GM18520 (cell line): ENCODE data around the gene ZNF81.
A peak's percentile ranks its signal among the peaks of the same experiment; 100 is the strongest.
"Not testable (repeated sequence)": the region's sequence is repeated elsewhere in the genome, so short reads cannot be mapped to it uniquely, and the experiment has no call there.

Experiments used
- ATAC-seq: cut with Tn5 transposase; IDR thresholded peaks from one replicate; pipeline ENCODE4 v1.9.1; 2021; ENCODE audit not compliant: unreplicated experiment

Gene ZNF81

DNA sequence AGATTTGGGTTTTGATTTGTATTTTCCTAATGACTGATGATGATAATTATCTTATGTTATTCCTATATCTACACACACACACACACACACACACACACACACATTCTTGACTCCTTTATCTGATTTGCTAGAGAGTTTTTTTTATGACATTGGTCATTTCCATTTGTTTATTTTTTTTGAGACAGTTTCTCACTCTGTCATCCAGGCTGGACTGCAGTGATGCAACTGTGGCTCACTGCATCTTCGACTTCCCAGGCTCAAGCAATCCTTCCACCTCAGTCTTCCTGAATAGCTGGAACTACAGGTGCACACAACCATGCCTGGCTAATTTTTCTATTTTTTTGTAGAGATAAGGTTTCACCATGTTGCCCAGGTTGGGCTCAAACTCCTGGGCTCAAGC lies 6.7 kb downstream of the ZNF81 start:
- ATAC-seq: no peak

DNA sequence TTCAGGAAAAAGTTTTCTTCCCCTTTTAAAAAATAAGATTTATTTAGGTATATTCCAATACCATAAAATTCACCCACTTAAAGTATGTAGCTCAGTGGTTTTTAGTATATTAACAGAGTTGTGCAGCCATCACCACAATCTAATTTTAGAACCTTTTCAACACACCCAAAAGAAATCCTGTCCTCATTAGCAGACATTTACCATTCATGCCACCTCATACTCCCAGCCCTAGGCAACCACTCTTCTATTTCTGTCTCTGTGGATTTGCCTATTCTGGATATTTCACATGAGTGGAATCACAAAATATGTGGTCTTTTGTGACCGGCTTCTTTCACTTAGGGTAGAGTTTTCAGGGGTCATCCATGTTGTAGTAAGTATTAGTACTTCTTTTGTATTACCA lies 7.4 kb downstream of the ZNF81 start:
- no peak for ATAC-seq

- no peak for ATAC-seq
Measured at GRCh38 chrX:47846040-47846439, 9.3 kb downstream of the ZNF81 start.

DNA sequence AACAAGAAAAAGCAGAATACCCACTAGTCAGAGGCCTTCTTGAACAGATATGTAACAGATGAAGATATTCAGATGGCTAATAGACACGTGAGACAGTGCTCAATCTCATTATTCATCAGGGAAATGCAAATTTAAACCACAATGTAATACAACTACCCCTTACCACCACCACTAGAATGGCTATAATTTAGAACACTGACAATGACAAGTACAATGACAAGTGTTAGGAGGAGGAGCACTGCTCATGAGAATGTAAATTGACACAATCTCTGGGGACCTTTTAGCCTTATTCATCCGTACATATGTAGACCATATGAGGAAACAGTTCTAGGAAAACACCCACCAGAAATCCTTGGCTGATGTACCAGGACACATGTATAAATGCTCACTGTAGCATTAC lies 13.1 kb downstream of the ZNF81 start:
- no peak for ATAC-seq

DNA sequence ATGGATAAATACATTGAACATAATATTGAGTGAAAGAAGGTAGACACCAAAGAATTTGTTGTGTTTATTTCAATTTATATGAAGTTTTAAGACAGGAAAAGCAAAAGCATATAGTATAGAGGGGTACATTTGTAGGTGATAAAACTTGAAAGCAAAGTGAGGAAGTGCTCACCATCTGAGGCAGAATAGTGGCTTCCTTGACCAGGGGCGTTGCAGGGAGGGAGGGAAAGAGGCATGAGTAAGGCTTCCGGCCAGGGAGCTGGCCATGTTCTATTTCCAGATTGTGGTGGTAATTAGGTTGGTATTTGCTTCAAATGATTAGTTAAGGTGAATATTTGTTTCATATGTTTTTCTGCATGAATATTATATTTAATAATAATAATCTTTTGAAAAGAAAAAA lies 13.7 kb downstream of the ZNF81 start:
- ATAC-seq: not testable (repeated sequence)

DNA sequence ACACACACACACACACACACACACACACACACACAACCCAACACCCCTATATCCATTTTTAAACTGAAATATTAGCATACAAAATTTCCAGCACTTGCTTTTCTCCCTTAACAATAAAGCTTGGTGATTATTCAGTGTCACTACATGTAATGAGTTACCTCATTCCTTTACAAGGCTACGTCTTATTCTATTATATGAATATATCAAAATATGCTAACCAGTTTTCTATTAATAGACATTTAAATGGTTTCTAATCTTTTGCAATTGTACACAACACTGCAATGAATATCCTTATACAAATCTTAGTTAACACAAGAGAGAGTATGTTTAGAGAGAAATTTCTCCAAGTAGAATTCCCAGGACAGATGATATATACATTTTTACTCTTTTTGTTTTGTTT lies 14.2 kb downstream of the ZNF81 start:
- no peak for ATAC-seq

- ATAC-seq: no peak
Measured at GRCh38 chrX:47854474-47854873, 17.8 kb downstream of the ZNF81 start.

DNA sequence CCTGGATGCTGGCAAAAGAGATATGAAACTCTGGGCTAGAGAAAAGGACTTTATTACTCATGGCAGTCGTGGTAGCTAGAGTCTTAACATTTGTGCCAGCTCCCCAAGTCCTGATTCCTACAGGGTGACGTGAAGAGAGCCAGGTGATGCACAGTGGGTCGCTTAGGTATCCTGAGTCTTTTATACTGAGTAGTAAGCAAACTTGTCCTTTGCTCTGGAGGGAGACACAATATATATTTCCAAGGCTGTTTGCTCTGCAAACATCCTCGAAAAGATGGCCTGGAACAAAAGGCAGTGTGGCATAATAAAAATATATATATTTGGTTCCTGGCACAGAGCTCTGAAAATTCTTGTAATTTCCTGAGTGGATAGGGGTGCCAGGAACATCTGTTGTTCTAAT lies 23.0 kb downstream of the ZNF81 start:
- ATAC-seq: no peak

GRCh38 chrX:47862680-47863079 lies 26.0 kb downstream of the ZNF81 start:
- no peak for ATAC-seq

DNA sequence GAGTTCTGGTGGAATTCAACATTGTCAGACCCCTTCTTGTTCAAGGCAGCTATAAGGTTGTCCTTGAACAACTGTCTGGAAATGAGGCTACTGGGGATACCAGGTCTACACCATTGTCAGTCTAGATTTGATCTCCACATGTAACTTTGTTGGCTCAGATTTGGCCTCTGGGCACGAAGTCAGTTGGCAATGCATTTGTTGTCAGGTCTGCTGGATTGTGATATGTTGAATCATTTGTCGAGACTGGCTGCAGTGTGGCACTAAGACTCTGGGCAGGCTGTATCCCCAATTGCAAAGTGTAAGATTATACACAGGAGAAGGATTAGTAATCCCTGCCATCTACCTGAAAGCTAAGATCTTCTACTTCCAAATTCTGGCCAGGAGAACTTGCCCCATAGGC lies 26.5 kb downstream of the ZNF81 start:
- ATAC-seq: no peak

- no peak for ATAC-seq
Measured at GRCh38 chrX:47864300-47864699, 27.6 kb downstream of the ZNF81 start.

- ATAC-seq: no peak
Measured at GRCh38 chrX:47864785-47865184, 28.1 kb downstream of the ZNF81 start.

DNA sequence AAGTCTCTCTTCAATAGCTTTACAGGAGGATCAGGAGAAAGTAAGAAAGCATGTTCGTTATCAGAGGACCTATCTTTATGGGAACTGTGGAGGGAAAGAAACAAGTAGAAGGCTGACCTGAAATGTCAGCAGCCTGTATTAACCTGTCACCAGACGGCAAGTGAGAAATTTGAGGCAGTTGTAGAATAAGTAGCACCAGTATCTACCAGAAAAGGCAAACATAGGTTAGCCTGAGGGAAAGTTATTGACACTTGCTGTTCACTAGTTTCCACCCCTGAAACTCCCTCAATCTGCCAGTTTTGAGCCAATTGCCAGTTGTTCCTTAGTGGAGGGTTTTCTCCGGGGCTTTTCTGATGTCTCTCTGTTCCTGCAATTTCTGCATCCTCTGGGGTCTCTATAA lies 36.4 kb downstream of the ZNF81 start:
- no peak for ATAC-seq

DNA sequence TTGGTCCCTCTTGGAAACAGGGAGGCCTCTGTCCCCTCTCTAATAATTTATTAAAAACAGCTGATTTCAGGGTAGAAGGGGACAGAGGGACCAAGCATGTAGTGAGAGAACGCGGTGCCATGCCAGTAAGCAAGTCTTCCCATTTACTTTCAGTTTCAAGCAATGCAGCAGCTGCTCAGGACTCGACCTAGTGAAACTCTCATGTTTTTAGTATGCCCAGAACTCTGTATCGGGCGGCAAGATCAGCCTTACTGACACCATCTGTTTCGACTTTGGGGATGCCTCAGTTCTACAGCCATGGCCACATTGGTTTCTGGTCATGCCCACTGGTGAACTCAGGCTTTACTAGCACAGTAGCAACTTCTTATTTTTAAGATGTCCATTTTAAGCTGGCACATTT lies 40.6 kb downstream of the ZNF81 start:
- ATAC-seq: peak; percentile 53

DNA sequence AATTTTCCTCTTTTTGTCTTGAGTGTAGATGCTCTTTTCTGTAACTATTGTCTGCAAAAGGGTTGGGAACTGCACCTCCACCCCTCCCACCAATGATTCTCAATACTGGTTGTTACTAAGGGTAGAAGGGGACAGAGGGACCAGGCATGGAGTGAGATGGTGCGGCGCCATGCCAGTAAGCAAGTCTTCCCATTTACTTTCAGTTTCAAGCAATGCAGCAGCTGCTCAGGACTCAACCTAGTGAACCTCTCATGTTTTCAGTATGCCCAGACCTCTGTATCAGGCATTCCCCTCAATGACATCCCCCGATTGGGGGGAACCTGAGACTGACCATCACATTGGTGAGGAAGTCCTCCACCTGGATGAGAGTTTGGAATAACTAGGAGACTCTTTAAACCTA lies 41.5 kb downstream of the ZNF81 start:
- ATAC-seq: no peak

GRCh38 chrX:47879463-47879862 lies 42.8 kb downstream of the ZNF81 start:
- ATAC-seq: no peak

DNA sequence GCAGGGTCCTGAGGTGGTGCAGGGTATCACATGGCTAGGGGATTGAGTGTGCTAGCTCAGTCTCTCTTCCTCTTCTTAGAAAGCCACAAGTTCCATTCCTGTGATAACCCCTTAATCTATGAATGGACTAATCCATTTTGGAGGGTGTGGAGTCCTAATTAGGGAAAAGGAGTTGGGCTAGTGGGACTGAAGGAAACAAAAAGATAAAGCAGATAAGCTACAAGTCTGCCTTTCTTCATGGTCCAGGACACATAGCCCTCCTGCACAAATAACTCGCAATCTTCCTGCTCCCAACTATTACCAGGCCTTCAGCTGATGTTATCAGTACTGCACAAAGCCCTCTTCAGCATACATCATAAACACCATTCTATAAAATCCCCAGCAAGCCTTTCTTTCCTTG lies 44.2 kb downstream of the ZNF81 start:
- no peak for ATAC-seq

GRCh38 chrX:47885501-47885900 lies 48.8 kb downstream of the ZNF81 start:
- no peak for ATAC-seq

DNA sequence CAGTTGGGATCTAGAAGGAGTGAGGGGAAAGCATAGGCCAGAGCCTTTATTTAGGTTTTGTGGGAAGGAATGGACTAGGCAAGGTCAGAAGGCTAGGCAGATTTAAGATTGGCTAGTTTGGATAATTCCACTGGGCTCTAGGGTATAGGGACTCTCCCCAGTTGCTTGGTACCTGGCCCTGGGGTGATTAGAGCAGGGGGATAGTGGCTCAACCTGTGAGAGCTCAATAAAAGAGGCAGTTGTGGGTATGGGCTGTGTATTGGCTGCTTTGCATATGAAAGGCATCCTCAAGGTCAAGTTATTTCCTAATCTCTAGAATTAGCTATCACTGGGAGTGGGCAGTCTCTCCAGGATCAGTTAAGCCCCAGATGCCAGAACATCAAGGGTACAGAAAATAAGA lies 61.3 kb downstream of the ZNF81 start:
- no peak for ATAC-seq

GRCh38 chrX:47900833-47901232 lies 64.1 kb downstream of the ZNF81 start:
- no peak for ATAC-seq

DNA sequence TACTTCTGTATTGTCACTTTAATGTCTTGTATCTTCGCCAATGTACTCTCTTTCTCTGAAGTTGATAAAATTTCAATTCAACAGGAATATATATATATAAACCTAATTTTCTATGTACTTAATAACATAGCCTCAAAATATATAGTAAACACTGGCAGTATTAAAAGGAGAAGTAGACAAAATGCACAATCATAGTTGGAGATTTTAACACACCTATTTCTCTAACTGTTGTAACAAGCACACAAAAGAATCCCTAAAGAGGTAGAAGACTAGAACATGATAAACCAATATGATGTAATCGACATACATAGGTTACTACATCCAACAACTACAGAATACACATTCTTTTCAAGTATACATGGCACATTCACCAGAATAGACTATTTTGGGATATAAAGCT lies 65.5 kb downstream of the ZNF81 start:
- ATAC-seq: no peak

GRCh38 chrX:47915886-47916493 lies 79.3 kb downstream of the ZNF81 start:
- no peak for ATAC-seq

DNA sequence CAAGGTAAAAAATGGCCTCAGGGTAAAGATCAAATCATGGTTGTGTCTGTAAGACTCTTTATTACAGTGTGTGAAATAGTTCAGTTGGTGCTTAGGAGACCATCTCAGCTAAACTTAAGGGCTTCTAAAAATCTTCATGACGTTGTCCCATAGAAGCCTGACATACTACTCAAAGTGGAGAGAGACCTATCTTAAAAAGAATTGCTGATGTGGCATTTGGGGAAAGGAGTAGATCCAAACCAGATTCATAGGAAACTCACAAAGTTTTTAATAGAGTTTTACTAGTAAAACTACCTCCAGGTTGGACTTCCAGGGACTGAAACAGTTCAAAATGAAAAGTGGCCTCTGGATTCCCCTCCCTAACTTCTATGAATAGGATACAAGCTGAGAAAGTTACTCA lies 81.6 kb downstream of the ZNF81 start:
- no peak for ATAC-seq

GRCh38 chrX:47927212-47927611 lies 90.5 kb downstream of the ZNF81 start:
- ATAC-seq: no peak
